ENCODE measurements around the gene OTOL1.

GRCh38 chr3:161531930-161532329 lies 35.3 kb downstream of the OTOL1 start:
- TF ChIP-seq CTCF (IDR thresholded peaks at IDR 0.05; ENCODE audit: extremely low read depth in 1 of 2, insufficient read depth in 1 of 2, low read depth in 1 of 2, low read length in 2 of 2) (no peak), POLR2A (IDR thresholded peaks at IDR 0.05; ENCODE audit: low read depth, low read length) (no peak), POLR2AphosphoS5 (IDR thresholded peaks at IDR 0.05; ENCODE audit: insufficient read depth, low read depth, low read length) (no peak), EZH2 (IDR thresholded peaks at IDR 0.05; ENCODE audit: borderline replicate concordance, low read depth, low read length, severe bottlenecking) (no peak), GATA2 (IDR thresholded peaks at IDR 0.05; ENCODE audit: insufficient read depth, insufficient read length, low read depth, low read length) (no peak)
- TF ChIP-seq, protein P1, sequence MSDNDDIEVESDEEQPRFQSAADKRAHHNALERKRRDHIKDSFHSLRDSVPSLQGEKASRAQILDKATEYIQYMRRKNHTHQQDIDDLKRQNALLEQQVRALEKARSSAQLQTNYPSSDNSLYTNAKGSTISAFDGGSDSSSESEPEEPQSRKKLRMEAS (IDR thresholded peaks at IDR 0.05; ENCODE audit: insufficient read depth, insufficient read length), result no peak

Data from endothelial cell of umbilical vein (primary cell).